ENCODE measurements around the gene DGCR6. TPM values are rescaled to one million over a fixed set of nuclear protein-coding genes. Genes with fewer than 3 reads are reported as not detected.
A peak's percentile ranks its signal among the peaks of the same experiment; 100 is the strongest.
"Not testable (repeated sequence)": the region's sequence is repeated elsewhere in the genome, so short reads cannot be mapped to it uniquely, and the experiment has no call there.

The DGCR6 gene
- total RNA-seq, 1 experiment from 2014 or later, result 4.7 TPM

GRCh38 chr22:18947905-18948304 is 41.8 kb downstream of the DGCR6 start:
- Mint-ChIP-seq H3K27me3 (ENCODE audit: low read depth) (no peaks in the 10 kb centered on the region), H3K9me3 (no peaks in the 10 kb centered on the region), H3K4me3 (peak overlapping the region; percentile 45), H3K36me3 (peaks cover 7% of the 10 kb centered on the region), H3K27ac (peak overlapping the region; percentile 100), H3K4me1 (peaks cover 31% of the 10 kb centered on the region)
- ATAC-seq, result peak; percentile 70
- TF ChIP-seq NFE2L1 (CRISPR knock-in tag; IDR thresholded peaks at IDR 0.05) (no peak), TP53 (CRISPR knock-in tag; IDR thresholded peaks at IDR 0.05) (no peak), E2F4 (CRISPR knock-in tag; IDR thresholded peaks at IDR 0.05; ENCODE audit: borderline replicate concordance, low read depth) (no peak), TEAD4 (CRISPR knock-in tag; IDR thresholded peaks at IDR 0.05) (no peak), ZNF138 (CRISPR knock-in tag; conservative IDR thresholded peaks at IDR 0.05) (no peak), ATF1 (CRISPR knock-in tag; IDR thresholded peaks at IDR 0.05) (no peak), IRF2 (CRISPR knock-in tag; IDR thresholded peaks at IDR 0.05; ENCODE audit: borderline replicate concordance, low read depth) (no peak)
- TF ChIP-seq, protein P1, sequence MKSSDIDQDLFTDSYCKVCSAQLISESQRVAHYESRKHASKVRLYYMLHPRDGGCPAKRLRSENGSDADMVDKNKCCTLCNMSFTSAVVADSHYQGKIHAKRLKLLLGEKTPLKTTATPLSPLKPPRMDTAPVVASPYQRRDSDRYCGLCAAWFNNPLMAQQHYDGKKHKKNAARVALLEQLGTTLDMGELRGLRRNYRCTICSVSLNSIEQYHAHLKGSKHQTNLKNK (CRISPR knock-in tag; IDR thresholded peaks at IDR 0.05), result no peak
- DNase-seq (ENCODE audit: low spot score), result no peak
- ChIA-PET CTCF (interaction anchor here (0.5 to 1.4 kb wide), 2 partner anchors 36 to 41 kb away, joined by 3 to 6 read pairs; partner anchors contain the start of gene DGCR6), POLR2A (interaction anchor here (0.6 kb wide), 2 partner anchors 145 to 629 kb away, joined by 4 read pairs; no protein-coding TSS in a partner anchor)

- no peak overlapping the region for H3K4me3 Mint-ChIP-seq
- no peak overlapping the region for H3K27ac Mint-ChIP-seq
- peaks cover 31% of the 10 kb centered on the region for H3K4me1 Mint-ChIP-seq
- no peaks in the 10 kb centered on the region for H3K9me3 Mint-ChIP-seq
- ATAC-seq, result no peak
- peaks cover 7% of the 10 kb centered on the region for H3K36me3 Mint-ChIP-seq
- ChIA-PET POLR2A (no interaction called here), CTCF (interaction anchor here (1.0 to 1.1 kb wide), 2 partner anchors 13 to 43 kb away, joined by 3 read pairs; no protein-coding TSS in a partner anchor)
- DNase-seq (ENCODE audit: low spot score), result no peak
- H3K27me3 Mint-ChIP-seq (ENCODE audit: low read depth), result no peaks in the 10 kb centered on the region
- no peak for TF ChIP-seq FOXP1 (CRISPR knock-in tag; IDR thresholded peaks at IDR 0.05; ENCODE audit: borderline replicate concordance)
- TF ChIP-seq ETV6 (CRISPR knock-in tag; IDR thresholded peaks at IDR 0.05), result no peak
- no peak for TF ChIP-seq USF1 (CRISPR knock-in tag; IDR thresholded peaks at IDR 0.05)
- no peak for TF ChIP-seq TEAD4 (CRISPR knock-in tag; IDR thresholded peaks at IDR 0.05)
- no peak for TF ChIP-seq ZNF671 (CRISPR knock-in tag; IDR thresholded peaks at IDR 0.05)
- no peak for TF ChIP-seq TP53 (CRISPR knock-in tag; IDR thresholded peaks at IDR 0.05)
- TF ChIP-seq ZNF416 (CRISPR knock-in tag; IDR thresholded peaks at IDR 0.05), result no peak
- TF ChIP-seq GABPB1 (CRISPR knock-in tag; IDR thresholded peaks at IDR 0.05), result no peak
- no peak for TF ChIP-seq ZNF317 (CRISPR knock-in tag; IDR thresholded peaks at IDR 0.05; ENCODE audit: borderline replicate concordance, low read depth)
- no peak for TF ChIP-seq CBFB (CRISPR knock-in tag; IDR thresholded peaks at IDR 0.05; ENCODE audit: low read depth)
- no peak for TF ChIP-seq RELA (CRISPR knock-in tag; IDR thresholded peaks at IDR 0.05; ENCODE audit: borderline replicate concordance)
Observed at GRCh38 chr22:18950141-18950540, 44.0 kb downstream of the DGCR6 start.

GRCh38 chr22:18952022-18952421 is 45.9 kb downstream of the DGCR6 start:
- CTCF ChIA-PET, result no interaction called here
- H3K9me3 Mint-ChIP-seq, result no peaks in the 10 kb centered on the region
- ATAC-seq (no peak), DNase-seq (ENCODE audit: low spot score) (no peak)
- no peaks in the 10 kb centered on the region for H3K27me3 Mint-ChIP-seq (ENCODE audit: low read depth)
- POLR2A ChIA-PET, result no interaction called here
- H3K4me1 Mint-ChIP-seq, result peaks cover 31% of the 10 kb centered on the region
- TF ChIP-seq ZNF232 (CRISPR knock-in tag; IDR thresholded peaks at IDR 0.05), result no peak
- TF ChIP-seq, protein P2, sequence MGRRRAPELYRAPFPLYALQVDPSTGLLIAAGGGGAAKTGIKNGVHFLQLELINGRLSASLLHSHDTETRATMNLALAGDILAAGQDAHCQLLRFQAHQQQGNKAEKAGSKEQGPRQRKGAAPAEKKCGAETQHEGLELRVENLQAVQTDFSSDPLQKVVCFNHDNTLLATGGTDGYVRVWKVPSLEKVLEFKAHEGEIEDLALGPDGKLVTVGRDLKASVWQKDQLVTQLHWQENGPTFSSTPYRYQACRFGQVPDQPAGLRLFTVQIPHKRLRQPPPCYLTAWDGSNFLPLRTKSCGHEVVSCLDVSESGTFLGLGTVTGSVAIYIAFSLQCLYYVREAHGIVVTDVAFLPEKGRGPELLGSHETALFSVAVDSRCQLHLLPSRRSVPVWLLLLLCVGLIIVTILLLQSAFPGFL (CRISPR knock-in tag; IDR thresholded peaks at IDR 0.05; ENCODE audit: borderline replicate concordance), result no peak
- H3K4me3 Mint-ChIP-seq, result no peak overlapping the region
- peaks cover 7% of the 10 kb centered on the region for H3K36me3 Mint-ChIP-seq
- H3K27ac Mint-ChIP-seq, result no peak overlapping the region

DNA sequence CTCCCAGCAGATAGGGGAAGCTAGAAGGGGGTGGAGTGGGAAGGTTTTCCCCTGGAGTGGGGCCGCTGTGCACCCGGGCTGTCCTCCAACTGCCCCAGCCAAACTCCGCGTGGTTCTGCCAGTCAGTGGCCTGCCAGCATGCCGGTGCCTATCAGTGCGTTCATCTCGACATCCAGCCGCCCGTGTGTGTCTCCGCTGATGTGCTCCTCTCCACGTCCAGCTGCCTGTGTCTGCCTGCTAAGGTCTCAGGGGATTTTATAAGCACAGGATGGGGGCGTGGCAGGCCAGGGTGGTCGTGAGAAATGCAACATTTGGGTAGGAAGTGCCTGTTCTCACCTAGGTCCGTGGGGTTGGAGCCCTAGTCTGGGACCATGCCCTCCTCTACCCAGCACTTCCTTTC is 47.0 kb downstream of the DGCR6 start:
- peaks cover 24% of the 10 kb centered on the region for H3K4me1 Mint-ChIP-seq
- H3K27ac Mint-ChIP-seq; H3K9me3 Mint-ChIP-seq; H3K4me3 Mint-ChIP-seq; H3K36me3 Mint-ChIP-seq; ATAC-seq; POLR2A ChIA-PET; DNase-seq (ENCODE audit: low spot score); H3K27me3 Mint-ChIP-seq (ENCODE audit: low read depth): not testable (repeated sequence)
- CTCF ChIA-PET, result interaction anchor here (0.6 kb wide), 1 partner anchor 1686 kb away, joined by 3 read pairs; no protein-coding TSS in a partner anchor

Measured in WTC11 (cell line).